ENCODE measurements around the gene HOATZ.

DNA sequence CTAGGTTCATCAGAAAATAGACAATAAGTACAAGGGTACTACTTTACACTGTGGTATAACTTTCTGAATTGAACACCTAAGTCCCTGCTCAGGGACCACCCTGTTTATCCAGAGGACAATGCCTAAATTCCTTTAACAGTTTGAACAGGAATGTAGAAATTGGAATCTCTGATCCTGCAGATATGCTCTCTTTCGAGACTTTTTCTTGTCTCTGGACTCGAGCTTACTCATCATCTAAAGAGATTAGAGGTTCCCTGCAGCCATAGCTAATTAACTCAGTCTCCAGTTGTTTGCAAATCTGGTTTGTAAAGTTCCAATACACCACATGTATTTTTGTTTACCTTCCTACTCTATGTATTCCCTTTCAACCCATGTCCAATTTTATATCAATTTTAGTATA, 1.0 kb downstream of the HOATZ start:
- TF ChIP-seq CTCF (IDR thresholded peaks at IDR 0.05) (no peak), POLR2A (IDR thresholded peaks at IDR 0.05) (no peak)

Measured in body of pancreas (tissue), 4 donors.